Mesodermal cell (in vitro differentiated cells): Measurements from ENCODE around the gene PHETA2.
"Not testable (repeated sequence)": the region's sequence is repeated elsewhere in the genome, so short reads cannot be mapped to it uniquely, and the experiment has no call there.

ENCODE experiments used
- H3K27ac ChIP-seq: 2 replicates; pipeline ENCODE4 v1.7.0; 2013; ENCODE audit warnings: mild to moderate bottlenecking, low read depth, low read length, moderate library complexity; ENCODE audit not compliant: severe bottlenecking
- H3K36me3 ChIP-seq: 2 replicates; pipeline ENCODE4 v1.7.1; 2013; ENCODE audit warnings: mild to moderate bottlenecking, low read length, moderate library complexity; ENCODE audit not compliant: control insufficient read depth, insufficient read depth
- H3K4me1 ChIP-seq: one replicate; pipeline ENCODE4 v1.7.1; 2013; ENCODE audit warnings: mild to moderate bottlenecking, low read length; ENCODE audit not compliant: insufficient read depth, control insufficient read depth, poor library complexity, severe bottlenecking
- H3K4me3 ChIP-seq: 2 replicates; pipeline ENCODE4 v1.7.0; 2013; ENCODE audit warnings: low read length, control low read depth, mild to moderate bottlenecking; ENCODE audit not compliant: insufficient read depth, poor library complexity, severe bottlenecking; ENCODE audit errors: extremely low read depth
- H3K9me3 ChIP-seq: 2 replicates; pipeline ENCODE4 v1.7.1; 2013; ENCODE audit warnings: mild to moderate bottlenecking, low read length, moderate library complexity; ENCODE audit not compliant: control insufficient read depth
- WGBS, 2 experiments: methylation state at CpG; one replicate each; pipeline ENCODE4 v1.1.5; 2013; ENCODE audit warnings: missing lambda C conversion rate in 2 of 2; ENCODE audit not compliant: insufficient coverage in 2 of 2; 5-methylcytosine and 5-hydroxymethylcytosine counted together

Gene PHETA2

GRCh38 chr22:42079319-42080251 lies 5.5 kb downstream of the PHETA2 start, which contains the start of gene SMDT1:
TSS of gene SMDT1 (plus strand) at chr22:42079700. CDS start at chr22:42079769, 69 bp downstream.
- 3 to 8% methylated on average over 51 to 58 of the region's 71 CpGs for WGBS, 2 experiments
- peak within 1 kb of the TSS; percentile 64 for H3K4me3 ChIP-seq

GRCh38 chr22:42080287-42080686 lies 6.2 kb downstream of the PHETA2 start:
- peak overlapping the region; percentile 64 for H3K4me3 ChIP-seq
- no peaks in the 10 kb centered on the region for H3K9me3 ChIP-seq
- H3K27ac ChIP-seq = peak overlapping the region; percentile 95
- H3K4me1 ChIP-seq = peaks cover 3% of the 10 kb centered on the region
- 37 to 47% methylated on average over 9 to 10 of the region's 14 CpGs for WGBS, 2 experiments
- peaks cover 37% of the 10 kb centered on the region for H3K36me3 ChIP-seq

More at GRCh38 chr22:42079319-42080251, 5.5 kb downstream of the PHETA2 start, which contains the start of gene SMDT1:
- peaks cover 30% of the 10 kb centered on the region for H3K36me3 ChIP-seq
- peaks cover 3% of the 10 kb centered on the region for H3K4me1 ChIP-seq
- H3K9me3 ChIP-seq = no peaks in the 10 kb centered on the region
- H3K27ac ChIP-seq = peak within 1 kb of the TSS; percentile 95

- H3K4me1 ChIP-seq = peaks cover 3% of the 10 kb centered on the region
- H3K36me3 ChIP-seq = peaks cover 61% of the 10 kb centered on the region
- no peak overlapping the region for H3K27ac ChIP-seq
- WGBS, 2 experiments = 90% methylated on average over 1 of the region's 4 CpGs; no CpG with 5 or more reads in 1 of the 2 experiments
- no peak overlapping the region for H3K4me3 ChIP-seq
- H3K9me3 ChIP-seq = no peaks in the 10 kb centered on the region
Measured at GRCh38 chr22:42083119-42083518, 9.1 kb downstream of the PHETA2 start.

- Histone ChIP-seq H3K27ac (no peak overlapping the region), H3K9me3 (peaks cover 13% of the 10 kb centered on the region), H3K36me3 (peaks cover 73% of the 10 kb centered on the region), H3K4me1 (no peaks in the 10 kb centered on the region), H3K4me3 (no peak overlapping the region)
- 96 to 97% methylated on average over 8 of the region's 8 CpGs for WGBS, 2 experiments
Measured at GRCh38 chr22:42084874-42085273, 10.8 kb downstream of the PHETA2 start.

GRCh38 chr22:42086051-42086450 lies 12.0 kb downstream of the PHETA2 start:
- H3K27ac ChIP-seq = no peak overlapping the region
- H3K4me3 ChIP-seq = no peak overlapping the region
- peaks cover 73% of the 10 kb centered on the region for H3K36me3 ChIP-seq
- 98 to 99% methylated on average over 5 to 6 of the region's 6 CpGs for WGBS, 2 experiments
- H3K4me1 ChIP-seq = no peaks in the 10 kb centered on the region
- peaks cover 13% of the 10 kb centered on the region for H3K9me3 ChIP-seq

GRCh38 chr22:42090596-42091454 lies 16.8 kb downstream of the PHETA2 start, which contains the start of gene NDUFA6:
TSS of gene NDUFA6 (minus strand) at chr22:42090772. CDS start at chr22:42090744, 28 bp downstream.
- 0% methylated on average over 58 to 67 of the region's 71 CpGs for WGBS, 2 experiments
- Histone ChIP-seq H3K4me1 (no peaks in the 10 kb centered on the region), H3K4me3 (peak within 1 kb of the TSS; percentile 90), H3K27ac (peak within 1 kb of the TSS; percentile 87), H3K36me3 (peaks cover 30% of the 10 kb centered on the region), H3K9me3 (peaks cover 13% of the 10 kb centered on the region)

GRCh38 chr22:42091455-42091782 lies 17.4 kb downstream of the PHETA2 start:
- H3K27ac ChIP-seq = peak overlapping the region; percentile 79
- WGBS, 2 experiments = 37 to 39% methylated on average over 3 to 5 of the region's 7 CpGs

GRCh38 chr22:42101199-42101598 lies 27.2 kb downstream of the PHETA2 start:
- Histone ChIP-seq H3K36me3 (no peaks in the 10 kb centered on the region), H3K9me3 (peaks cover 29% of the 10 kb centered on the region), H3K27ac (no peak overlapping the region), H3K4me3 (no peak overlapping the region), H3K4me1 (no peaks in the 10 kb centered on the region)
- WGBS, 2 experiments = no CpG with 5 or more reads among the region's 3 CpGs

More at GRCh38 chr22:42091455-42091782, 17.4 kb downstream of the PHETA2 start:
- H3K4me3 ChIP-seq = peak overlapping the region; percentile 90
- H3K4me1 ChIP-seq = no peaks in the 10 kb centered on the region
- peaks cover 24% of the 10 kb centered on the region for H3K36me3 ChIP-seq
- peaks cover 13% of the 10 kb centered on the region for H3K9me3 ChIP-seq

GRCh38 chr22:42104332-42104860 lies 30.3 kb downstream of the PHETA2 start:
- H3K36me3 ChIP-seq, H3K4me3 ChIP-seq, H3K27ac ChIP-seq, H3K4me1 ChIP-seq: not testable (repeated sequence)
- peaks cover 29% of the 10 kb centered on the region for H3K9me3 ChIP-seq
- WGBS, 2 experiments = 92 to 98% methylated on average over 4 to 5 of the region's 6 CpGs

- no peak overlapping the region for H3K27ac ChIP-seq
- 92 to 94% methylated on average over 17 of the region's 18 CpGs for WGBS, 2 experiments
- H3K9me3 ChIP-seq = peaks cover 20% of the 10 kb centered on the region
- H3K36me3 ChIP-seq = no peaks in the 10 kb centered on the region
- H3K4me3 ChIP-seq = no peak overlapping the region
- H3K4me1 ChIP-seq = no peaks in the 10 kb centered on the region
Measured at GRCh38 chr22:42108848-42109247, 34.8 kb downstream of the PHETA2 start.
